Measurements from ENCODE around the gene SGMS1.
A peak's percentile ranks its signal among the peaks of the same experiment; 100 is the strongest.

Gene SGMS1

GRCh38 chr10:50397312-50398140, 226.2 kb downstream of the SGMS1 start:
- TF ChIP-seq, protein P1, sequence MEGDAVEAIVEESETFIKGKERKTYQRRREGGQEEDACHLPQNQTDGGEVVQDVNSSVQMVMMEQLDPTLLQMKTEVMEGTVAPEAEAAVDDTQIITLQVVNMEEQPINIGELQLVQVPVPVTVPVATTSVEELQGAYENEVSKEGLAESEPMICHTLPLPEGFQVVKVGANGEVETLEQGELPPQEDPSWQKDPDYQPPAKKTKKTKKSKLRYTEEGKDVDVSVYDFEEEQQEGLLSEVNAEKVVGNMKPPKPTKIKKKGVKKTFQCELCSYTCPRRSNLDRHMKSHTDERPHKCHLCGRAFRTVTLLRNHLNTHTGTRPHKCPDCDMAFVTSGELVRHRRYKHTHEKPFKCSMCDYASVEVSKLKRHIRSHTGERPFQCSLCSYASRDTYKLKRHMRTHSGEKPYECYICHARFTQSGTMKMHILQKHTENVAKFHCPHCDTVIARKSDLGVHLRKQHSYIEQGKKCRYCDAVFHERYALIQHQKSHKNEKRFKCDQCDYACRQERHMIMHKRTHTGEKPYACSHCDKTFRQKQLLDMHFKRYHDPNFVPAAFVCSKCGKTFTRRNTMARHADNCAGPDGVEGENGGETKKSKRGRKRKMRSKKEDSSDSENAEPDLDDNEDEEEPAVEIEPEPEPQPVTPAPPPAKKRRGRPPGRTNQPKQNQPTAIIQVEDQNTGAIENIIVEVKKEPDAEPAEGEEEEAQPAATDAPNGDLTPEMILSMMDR (conservative IDR thresholded peaks at IDR 0.05; ENCODE audit: low read depth, low read length): no peak
- no peak overlapping the region for H3K4me3 ChIP-seq (ENCODE audit: low read depth, low read length)
- no peak for DNase-seq (ENCODE audit: low read depth)

- no peak overlapping the region for H3K4me3 ChIP-seq (ENCODE audit: low read depth, low read length)
- TF ChIP-seq, protein P1 (conservative IDR thresholded peaks at IDR 0.05; ENCODE audit: low read depth, low read length): no peak
- peak; percentile 82 for DNase-seq (ENCODE audit: low read depth)
Observed at GRCh38 chr10:50396491-50397311, 227.1 kb downstream of the SGMS1 start.

- no peak for DNase-seq (ENCODE audit: low read depth)
- no peak overlapping the region for H3K4me3 ChIP-seq (ENCODE audit: low read depth, low read length)
- TF ChIP-seq, protein P1 (conservative IDR thresholded peaks at IDR 0.05; ENCODE audit: low read depth, low read length): no peak
Observed at GRCh38 chr10:50395851-50396250, 227.9 kb downstream of the SGMS1 start.

GRCh38 chr10:50395271-50395670, 228.5 kb downstream of the SGMS1 start:
- DNase-seq (ENCODE audit: low read depth): peak; percentile 86
- TF ChIP-seq, protein P1 (conservative IDR thresholded peaks at IDR 0.05; ENCODE audit: low read depth, low read length): no peak
- H3K4me3 ChIP-seq (ENCODE audit: low read depth, low read length): no peak overlapping the region

GRCh38 chr10:50394832-50395231, 228.9 kb downstream of the SGMS1 start:
- TF ChIP-seq, protein P1 (conservative IDR thresholded peaks at IDR 0.05; ENCODE audit: low read depth, low read length): no peak
- DNase-seq (ENCODE audit: low read depth): peak; percentile 52
- no peak overlapping the region for H3K4me3 ChIP-seq (ENCODE audit: low read depth, low read length)

DNA sequence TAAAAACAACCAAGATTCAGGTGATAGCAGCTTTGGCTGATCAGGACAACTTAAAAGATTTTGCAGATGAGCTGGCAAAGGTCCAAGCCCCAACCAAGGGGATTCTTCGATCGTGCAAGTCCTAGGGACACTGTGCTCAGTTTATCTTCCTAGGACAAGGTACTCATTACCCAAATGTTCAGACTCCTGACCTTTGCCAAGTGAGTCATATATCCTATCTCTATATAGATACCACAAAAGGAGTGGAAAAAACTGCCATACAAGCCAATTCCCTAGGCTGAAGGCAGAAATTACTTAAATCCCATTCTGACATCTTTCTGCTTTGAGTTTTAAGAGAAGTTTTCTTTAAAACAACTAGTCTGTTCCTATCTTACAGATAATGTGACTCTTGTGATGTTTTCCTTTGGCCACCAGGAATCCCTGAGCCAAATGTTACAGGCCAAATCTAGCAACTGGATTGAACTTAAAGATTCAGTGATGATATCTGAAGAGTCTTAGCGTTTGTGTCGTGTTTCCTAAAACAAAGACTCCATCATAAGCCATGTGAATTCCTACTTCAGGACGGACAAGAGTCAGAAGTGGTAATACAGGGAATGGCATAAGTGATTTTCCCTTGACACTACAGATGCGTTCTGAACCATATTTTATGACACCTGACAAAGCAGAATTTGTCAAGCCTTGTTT, 229.8 kb downstream of the SGMS1 start:
- TF ChIP-seq, protein P1 (conservative IDR thresholded peaks at IDR 0.05; ENCODE audit: low read depth, low read length): no peak
- no peak overlapping the region for H3K4me3 ChIP-seq (ENCODE audit: low read depth, low read length)
- DNase-seq (ENCODE audit: low read depth): peak; percentile 67
